A673 (cell line): Measurements from ENCODE around the gene NF1.

ENCODE experiments used
- CTCF ChIP-seq: fragments of 300-800, 200-600 bp; sonication (generic); conservative IDR thresholded peaks from 2 replicates; pipeline ENCODE4 v1.5.1; 2017; ENCODE audit warnings: low read depth, mild to moderate bottlenecking, antibody characterized with exemption, low read length, moderate library complexity, mixed read lengths
- EZH2 ChIP-seq: fragments of 200-600 bp; sonication (generic); IDR thresholded peaks from 2 replicates; pipeline ENCODE4 v1.6.1; 2017; ENCODE audit warnings: borderline replicate concordance, low read depth, mild to moderate bottlenecking, mixed read lengths, antibody characterized with exemption, low read length; ENCODE audit not compliant: poor library complexity, severe bottlenecking

DNA sequence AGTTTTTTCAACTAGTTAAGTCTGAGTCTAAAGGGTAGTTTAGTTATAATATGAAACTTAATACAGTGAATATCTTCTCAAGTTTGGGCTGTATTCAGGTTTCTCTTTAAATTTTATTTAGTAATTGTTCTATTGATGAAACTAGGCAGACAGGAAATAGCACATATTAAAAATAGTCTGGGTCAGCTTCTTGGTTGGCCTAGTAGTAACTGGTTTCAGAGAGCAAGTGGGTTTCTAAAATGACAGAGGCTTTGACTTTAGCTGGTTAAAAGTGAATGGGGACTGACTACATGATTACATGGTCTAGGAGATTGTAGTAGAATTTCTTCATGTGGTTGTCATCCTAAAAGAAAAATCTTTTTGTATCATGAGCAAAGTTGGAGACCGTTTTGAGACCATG lies 155.5 kb downstream of the NF1 start:
- TF ChIP-seq CTCF (no peak), EZH2 (no peak)
